Hematopoietic multipotent progenitor cell treated with erythropoietin and hydrocortisone succinate and interleukin-3 and kit ligand, for 17 days (in vitro differentiated cells): ENCODE results near the gene CDK17.

Experiments
- DNase-seq: peaks from one replicate; pipeline ENCODE4 v3.0.0-alpha.2; 2015; ENCODE audit warnings: low spot score

The CDK17 gene

DNA sequence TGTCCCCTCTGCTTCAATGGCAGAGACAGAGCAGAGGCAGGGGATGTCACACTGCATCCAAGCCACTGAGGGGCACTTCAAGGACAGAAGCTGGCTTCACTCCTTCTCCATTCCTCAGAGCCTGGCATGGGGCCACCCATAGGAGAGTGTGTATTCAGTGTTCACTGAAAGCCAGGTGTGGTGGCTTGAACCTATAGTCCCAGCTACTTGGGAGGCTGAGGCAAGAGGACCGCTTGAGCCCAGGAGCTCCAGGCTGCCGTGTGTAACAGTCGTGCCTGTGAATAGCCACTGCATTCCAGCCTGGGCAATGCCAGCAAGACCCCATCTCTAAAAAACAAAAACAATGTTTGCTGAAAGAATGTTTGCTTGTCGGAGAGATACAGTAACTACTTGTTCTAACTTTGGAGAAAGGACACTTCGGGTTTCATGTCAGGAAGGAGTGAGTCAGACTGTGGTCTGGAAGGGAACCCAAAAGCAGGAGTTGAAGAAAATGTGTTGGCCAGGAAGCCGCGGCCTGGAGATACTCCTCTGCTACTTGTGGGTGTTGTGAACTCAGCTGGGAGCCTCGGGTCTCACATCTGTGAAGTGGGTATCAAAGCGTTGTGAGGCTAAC is 162.7 kb downstream of the CDK17 start:
- DNase-seq: no peak

DNA sequence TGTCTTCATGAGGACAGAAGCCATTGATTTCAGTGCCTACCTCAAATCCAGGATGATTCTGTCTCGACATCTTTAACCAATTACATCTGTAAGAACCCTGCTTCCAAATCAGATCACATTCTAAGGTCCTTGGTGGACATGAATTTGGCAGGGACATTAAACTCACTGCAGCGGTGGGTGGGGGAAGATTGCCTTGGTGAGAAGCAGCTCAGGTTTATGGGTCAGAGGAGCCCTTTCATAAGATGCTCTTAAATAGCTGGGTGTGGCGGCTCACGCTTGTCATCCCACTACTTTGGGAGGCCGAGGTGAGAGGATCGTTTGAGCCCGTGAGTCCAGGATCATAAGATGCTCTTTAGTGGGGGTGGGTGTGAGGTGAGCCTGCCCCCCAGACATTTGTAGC is 163.2 kb downstream of the CDK17 start:
- DNase-seq: no peak

DNA sequence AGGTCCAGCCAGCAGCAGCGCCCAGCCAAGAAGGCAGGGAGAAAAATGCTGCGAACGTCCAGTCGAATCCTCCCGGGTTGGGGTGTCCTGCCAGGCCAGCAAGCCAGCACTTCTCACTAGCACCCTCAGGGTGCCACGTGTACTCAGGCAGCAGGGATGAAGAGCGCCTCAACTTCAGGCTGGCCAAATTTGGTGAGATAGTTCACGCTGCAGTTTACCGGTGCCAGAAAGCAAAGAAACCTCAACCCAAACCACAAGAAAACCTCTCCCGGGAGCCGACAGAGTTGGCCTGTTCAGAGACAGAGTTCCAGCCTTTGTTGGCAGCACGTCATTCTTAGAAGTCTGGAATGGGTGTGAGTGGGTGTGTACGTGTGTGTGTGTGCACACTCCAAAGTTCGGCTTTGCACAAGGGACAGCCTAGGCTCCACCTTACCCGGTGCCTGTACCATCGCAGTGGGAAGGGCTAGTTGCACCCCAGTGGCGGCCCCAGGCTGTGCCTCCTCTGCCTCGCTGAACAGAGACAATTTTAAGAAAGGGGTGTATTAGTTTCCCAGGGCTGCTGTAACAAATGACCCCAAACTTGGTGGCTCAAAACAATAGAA is 163.9 kb downstream of the CDK17 start:
- no peak for DNase-seq

DNA sequence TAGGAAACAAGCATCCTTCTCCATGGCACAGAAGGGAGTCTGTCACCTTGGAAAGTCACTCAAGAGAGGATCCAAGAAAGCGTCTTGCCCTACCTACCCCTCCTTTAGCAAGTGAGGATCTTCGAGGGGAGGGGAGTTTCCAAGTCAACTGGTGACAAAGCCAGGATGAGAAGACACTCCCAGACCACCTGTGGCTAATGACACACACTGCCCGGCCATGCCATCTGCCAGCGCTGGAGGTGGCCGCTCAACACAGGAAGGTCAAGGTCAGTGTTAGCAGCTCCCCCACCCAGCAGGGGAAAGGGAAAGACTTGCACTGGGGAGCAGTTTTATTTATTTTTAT is 164.8 kb downstream of the CDK17 start:
- no peak for DNase-seq

DNA sequence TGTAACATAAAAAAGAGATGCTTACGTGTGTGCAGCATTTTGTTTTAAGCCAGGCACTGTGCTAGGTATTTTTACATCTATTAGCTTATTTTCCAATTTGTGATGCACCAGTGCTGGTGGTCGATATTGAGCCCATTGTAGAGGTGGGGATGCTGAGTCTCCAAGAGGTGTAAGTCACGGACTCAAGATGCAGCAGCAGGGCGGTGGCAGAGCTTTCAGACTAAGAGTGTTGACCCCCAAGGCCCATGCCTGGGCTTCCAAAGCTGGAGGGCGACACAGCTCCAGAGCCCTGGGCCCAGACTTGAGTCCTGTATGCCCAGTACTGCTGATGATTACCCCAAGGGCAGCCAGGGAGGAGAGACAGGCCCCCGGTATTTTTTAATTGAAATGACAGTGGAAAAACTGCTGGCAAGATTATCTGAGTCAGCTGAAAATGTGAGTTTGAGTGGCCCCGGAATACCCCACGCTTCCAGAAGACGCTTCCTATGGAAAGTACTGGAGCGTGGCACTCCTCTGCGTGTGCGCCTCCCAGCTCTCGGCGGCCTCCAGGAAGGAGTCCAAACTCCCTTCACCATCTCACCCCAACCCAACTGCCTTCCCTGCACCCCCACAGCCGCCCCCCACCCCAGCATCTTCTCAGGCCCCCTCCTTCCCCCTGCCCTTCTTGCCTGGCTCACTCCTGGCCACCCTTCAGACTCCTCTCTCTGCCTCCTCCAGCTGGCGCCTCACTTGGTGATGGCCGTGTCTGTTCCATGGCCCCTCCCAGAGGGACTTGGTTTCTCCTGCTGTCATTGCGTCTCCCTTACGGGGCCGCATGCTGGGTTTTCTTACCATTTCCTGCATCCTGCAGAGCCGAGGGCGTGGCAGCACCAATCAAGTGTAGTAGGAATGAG is 165.4 kb downstream of the CDK17 start:
- DNase-seq: no peak

DNA sequence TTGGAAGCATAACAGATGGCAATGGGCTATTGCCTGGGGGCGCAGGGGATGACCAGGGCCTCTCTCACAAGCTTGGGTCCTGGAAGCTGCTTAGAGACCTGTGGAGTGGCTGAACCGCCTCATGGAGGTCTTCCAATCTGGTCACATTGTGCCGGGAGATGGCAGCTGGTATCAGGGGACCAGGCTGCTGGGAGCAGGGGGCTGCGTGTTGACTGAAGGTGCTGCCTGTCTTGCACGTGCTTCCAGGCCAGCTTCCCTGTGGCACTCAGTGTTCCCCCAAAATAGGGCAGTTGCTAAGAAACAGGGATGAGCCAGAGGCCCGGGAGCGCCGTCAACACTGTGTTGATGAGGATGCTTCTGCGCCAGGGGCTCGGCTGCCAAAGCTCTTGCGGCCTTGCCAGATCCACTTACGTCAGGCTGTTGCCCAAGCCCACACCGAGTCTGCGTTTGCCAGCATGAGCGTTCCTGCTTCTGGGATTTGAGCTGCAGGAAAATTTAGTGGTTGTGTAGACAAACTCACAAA is 166.2 kb downstream of the CDK17 start:
- no peak for DNase-seq

DNA sequence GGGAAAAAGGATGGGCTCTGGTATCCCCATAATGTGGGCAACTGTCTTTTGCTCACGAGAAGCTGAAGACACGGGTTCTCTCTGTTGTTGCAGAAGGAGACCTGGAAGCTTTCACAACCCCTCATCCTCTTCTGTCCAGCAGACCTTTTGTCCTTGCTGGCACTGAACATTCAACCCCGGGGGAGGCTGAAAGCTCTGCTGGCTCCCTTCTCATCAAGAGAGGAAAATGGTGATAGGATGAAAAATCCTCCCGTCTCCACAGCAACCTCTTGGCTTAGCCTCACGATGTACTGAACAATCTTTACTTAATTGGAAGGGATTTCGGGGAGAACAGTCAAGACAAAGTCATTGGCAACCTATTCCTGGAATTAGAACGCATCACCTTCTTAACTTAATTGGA is 167.1 kb downstream of the CDK17 start:
- no peak for DNase-seq

DNA sequence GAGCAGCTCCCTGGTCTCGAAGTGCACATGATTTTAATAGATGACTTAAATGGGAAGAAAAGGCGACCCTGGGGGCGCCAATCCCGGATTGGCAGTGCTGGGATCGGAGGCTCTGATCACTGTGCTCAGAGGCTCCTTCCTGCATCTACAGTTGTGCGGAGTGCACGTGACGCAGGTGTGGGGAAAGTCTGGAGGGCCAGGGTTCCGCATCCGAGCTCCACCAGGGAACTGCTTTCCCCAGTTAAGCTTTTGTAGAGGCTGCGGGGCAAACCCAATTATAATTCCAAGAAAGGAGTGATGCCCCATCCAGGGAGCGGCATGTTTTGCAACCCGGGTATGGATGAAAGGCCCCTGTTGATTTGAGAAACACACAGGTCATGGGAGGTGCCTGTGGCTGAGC is 169.6 kb downstream of the CDK17 start:
- no peak for DNase-seq

DNA sequence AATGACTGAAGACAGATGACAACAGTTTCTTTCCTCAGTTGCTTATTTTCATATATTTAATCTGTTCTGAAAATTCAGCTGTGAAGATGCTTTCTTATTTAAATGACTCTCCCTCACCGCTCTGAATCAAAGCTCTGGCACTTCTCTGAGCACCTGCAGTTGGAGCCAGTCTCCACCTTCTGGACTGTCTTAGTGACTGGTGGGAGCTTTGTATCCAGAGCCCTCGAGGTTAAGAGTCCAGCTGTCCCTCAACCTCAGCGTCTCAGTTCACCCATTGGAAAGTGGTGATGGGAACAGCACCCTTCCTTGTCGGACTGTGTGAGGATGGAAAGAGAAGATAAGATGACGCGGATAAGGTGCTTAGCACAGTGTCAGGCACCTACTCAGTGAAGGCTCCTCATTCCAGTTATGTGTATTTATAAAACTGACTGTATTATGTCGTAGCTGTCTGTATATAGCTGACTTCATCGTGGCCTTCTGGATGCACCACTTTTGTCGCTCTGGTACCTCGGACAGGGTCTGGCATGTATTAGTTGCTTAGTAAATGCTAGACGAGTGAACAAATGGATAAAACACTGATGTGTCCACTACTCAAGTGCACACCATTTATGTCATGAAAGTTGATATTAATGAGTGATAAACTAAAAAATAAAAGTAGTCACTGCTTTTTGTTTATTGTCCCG is 171.5 kb downstream of the CDK17 start:
- no peak for DNase-seq
